SK-N-SH treated with all-trans-retinoic acid at 6 μM for 48 hours (cell line): ENCODE results near the gene CREBBP.

Experiments used
- ARNTL ChIP-seq: fragments of 450-650 bp; formaldehyde crosslinking; IDR thresholded peaks from 2 replicates; pipeline ENCODE4 v1.5.0; 2020; ENCODE audit warnings: low read depth, mild to moderate bottlenecking, moderate library complexity, borderline replicate concordance
- BACH2 ChIP-seq: fragments of 250-450 bp; sonication (Bioruptor Pico); IDR thresholded peaks from 2 replicates; pipeline ENCODE4 v1.9.0; 2021; ENCODE audit warnings: mild to moderate bottlenecking, borderline replicate concordance
- CREB5 ChIP-seq: fragments of 250-450 bp; sonication (Bioruptor Pico); IDR thresholded peaks from 2 replicates; pipeline ENCODE4 v1.5.1; 2020; ENCODE audit warnings: low read depth, mild to moderate bottlenecking, moderate library complexity
- ESRRG ChIP-seq: fragments of 250-450 bp; sonication (Bioruptor Pico); IDR thresholded peaks from 2 replicates; pipeline ENCODE4 v1.6.1; 2021; ENCODE audit warnings: mild to moderate bottlenecking
- OSR1 ChIP-seq: fragments of 250-450 bp; sonication (Bioruptor Pico); IDR thresholded peaks from 2 replicates; pipeline ENCODE4 v1.8.0; 2022; ENCODE audit warnings: moderate library complexity, mild to moderate bottlenecking, inconsistent platforms
- PATZ1 ChIP-seq: fragments of 250-450 bp; sonication (Bioruptor Pico); IDR thresholded peaks from 2 replicates; pipeline ENCODE4 v1.8.0; 2020; ENCODE audit warnings: mild to moderate bottlenecking, moderate library complexity, borderline replicate concordance
- POU6F1 ChIP-seq: fragments of 250-450 bp; sonication (Bioruptor Pico); IDR thresholded peaks from 2 replicates; pipeline ENCODE4 v1.8.0; 2021; ENCODE audit warnings: low read depth, mild to moderate bottlenecking, moderate library complexity, borderline replicate concordance
- PPARA ChIP-seq: fragments of 250-450 bp; sonication (Bioruptor Pico); IDR thresholded peaks from 2 replicates; pipeline ENCODE4 v1.5.0; 2020; ENCODE audit warnings: mild to moderate bottlenecking, borderline replicate concordance
- RARB ChIP-seq: fragments of 250-450 bp; sonication (Bioruptor Pico); IDR thresholded peaks from 2 replicates; pipeline ENCODE4 v1.8.0; 2021; ENCODE audit warnings: mild to moderate bottlenecking, moderate library complexity
- SNAI2 ChIP-seq: fragments of 250-450 bp; sonication (Bioruptor Pico); IDR thresholded peaks from 2 replicates; pipeline ENCODE4 v1.5.0; 2020; ENCODE audit warnings: mild to moderate bottlenecking, moderate library complexity
- TSHZ2 ChIP-seq: fragments of 250-450 bp; sonication (Bioruptor Pico); IDR thresholded peaks from 2 replicates; pipeline ENCODE4 v1.5.0; 2020; ENCODE audit warnings: mild to moderate bottlenecking, moderate library complexity
- ZFP3 ChIP-seq: fragments of 250-450 bp; sonication (Bioruptor Pico); IDR thresholded peaks from 2 replicates; pipeline ENCODE4 v1.5.0; 2020; ENCODE audit warnings: mild to moderate bottlenecking, moderate library complexity
- ZFP30 ChIP-seq: fragments of 450-650 bp; formaldehyde crosslinking; IDR thresholded peaks from 2 replicates; pipeline ENCODE4 v1.5.0; 2022; ENCODE audit warnings: mild to moderate bottlenecking, moderate library complexity
- ZNF70 ChIP-seq: fragments of 450-650 bp; formaldehyde crosslinking; IDR thresholded peaks from 2 replicates; pipeline ENCODE4 v1.5.0; 2020; ENCODE audit warnings: mild to moderate bottlenecking, moderate library complexity

- TF ChIP-seq PATZ1 (CRISPR knock-in tag) (no peak), PPARA (CRISPR knock-in tag) (no peak), ARNTL (CRISPR knock-in tag) (no peak), ZFP30 (CRISPR knock-in tag) (no peak), SNAI2 (CRISPR knock-in tag) (no peak), BACH2 (CRISPR knock-in tag) (no peak), RARB (CRISPR knock-in tag) (no peak), TSHZ2 (CRISPR knock-in tag) (no peak), CREB5 (CRISPR knock-in tag) (no peak), POU6F1 (CRISPR knock-in tag) (no peak), OSR1 (CRISPR knock-in tag) (no peak), ESRRG (CRISPR knock-in tag) (no peak), ZFP3 (no peak), ZNF70 (CRISPR knock-in tag) (no peak)
These were observed 139.6 kb downstream of the CREBBP start for GRCh38 chr16:3740934-3741333.
